ENCODE data around the gene PTMS. TPM values are rescaled to one million over a fixed set of nuclear protein-coding genes. Genes with fewer than 3 reads are reported as not detected.

PTMS gene
- total RNA-seq, 1 donor from 2014 or later, result 395 TPM

DNA sequence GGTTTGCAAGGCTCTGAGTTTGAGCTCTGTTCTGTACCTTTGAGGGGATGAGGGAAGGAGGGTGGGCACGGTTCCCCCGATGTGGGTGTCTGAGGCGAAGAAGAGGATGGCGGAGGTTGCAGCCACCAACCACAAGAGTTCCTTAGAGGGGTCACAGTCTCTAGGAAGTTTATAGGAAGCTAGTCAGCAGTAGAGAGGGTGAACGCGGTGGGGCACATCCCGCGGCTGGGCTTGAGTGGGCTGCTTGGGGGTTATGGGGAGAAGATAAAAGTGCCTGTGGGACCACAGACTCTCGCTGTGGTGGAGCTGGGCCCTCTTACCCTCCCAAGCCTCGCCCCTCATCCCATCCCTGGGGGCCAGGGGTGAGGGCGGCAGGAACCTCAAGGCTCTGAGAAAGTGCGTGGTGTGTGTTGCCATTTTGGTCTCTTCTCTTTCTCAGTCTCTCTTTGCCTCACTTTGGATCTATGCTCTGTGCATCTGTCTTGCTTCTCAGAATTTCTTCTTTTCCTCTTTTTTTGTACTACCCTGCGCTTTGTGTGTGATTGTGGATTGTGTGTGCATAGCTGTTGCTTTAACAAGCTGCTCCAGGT is 25.9 kb downstream of the PTMS start:
- Mint-ChIP-seq H3K27me3 (peaks cover 49% of the 10 kb centered on the region), H3K9me3 (no peaks in the 10 kb centered on the region), H3K36me3 (no peaks in the 10 kb centered on the region), H3K4me3 (no peak overlapping the region), H3K4me1 (ENCODE audit: unreplicated experiment) (peaks cover 18% of the 10 kb centered on the region), H3K27ac (peak overlapping the region; percentile 52)
- TF ChIP-seq, protein P1, sequence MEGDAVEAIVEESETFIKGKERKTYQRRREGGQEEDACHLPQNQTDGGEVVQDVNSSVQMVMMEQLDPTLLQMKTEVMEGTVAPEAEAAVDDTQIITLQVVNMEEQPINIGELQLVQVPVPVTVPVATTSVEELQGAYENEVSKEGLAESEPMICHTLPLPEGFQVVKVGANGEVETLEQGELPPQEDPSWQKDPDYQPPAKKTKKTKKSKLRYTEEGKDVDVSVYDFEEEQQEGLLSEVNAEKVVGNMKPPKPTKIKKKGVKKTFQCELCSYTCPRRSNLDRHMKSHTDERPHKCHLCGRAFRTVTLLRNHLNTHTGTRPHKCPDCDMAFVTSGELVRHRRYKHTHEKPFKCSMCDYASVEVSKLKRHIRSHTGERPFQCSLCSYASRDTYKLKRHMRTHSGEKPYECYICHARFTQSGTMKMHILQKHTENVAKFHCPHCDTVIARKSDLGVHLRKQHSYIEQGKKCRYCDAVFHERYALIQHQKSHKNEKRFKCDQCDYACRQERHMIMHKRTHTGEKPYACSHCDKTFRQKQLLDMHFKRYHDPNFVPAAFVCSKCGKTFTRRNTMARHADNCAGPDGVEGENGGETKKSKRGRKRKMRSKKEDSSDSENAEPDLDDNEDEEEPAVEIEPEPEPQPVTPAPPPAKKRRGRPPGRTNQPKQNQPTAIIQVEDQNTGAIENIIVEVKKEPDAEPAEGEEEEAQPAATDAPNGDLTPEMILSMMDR (conservative IDR thresholded peaks at IDR 0.05), result no peak
- DNase-seq (ENCODE audit: extremely low spot score, unreplicated experiment), result no peak

DNA sequence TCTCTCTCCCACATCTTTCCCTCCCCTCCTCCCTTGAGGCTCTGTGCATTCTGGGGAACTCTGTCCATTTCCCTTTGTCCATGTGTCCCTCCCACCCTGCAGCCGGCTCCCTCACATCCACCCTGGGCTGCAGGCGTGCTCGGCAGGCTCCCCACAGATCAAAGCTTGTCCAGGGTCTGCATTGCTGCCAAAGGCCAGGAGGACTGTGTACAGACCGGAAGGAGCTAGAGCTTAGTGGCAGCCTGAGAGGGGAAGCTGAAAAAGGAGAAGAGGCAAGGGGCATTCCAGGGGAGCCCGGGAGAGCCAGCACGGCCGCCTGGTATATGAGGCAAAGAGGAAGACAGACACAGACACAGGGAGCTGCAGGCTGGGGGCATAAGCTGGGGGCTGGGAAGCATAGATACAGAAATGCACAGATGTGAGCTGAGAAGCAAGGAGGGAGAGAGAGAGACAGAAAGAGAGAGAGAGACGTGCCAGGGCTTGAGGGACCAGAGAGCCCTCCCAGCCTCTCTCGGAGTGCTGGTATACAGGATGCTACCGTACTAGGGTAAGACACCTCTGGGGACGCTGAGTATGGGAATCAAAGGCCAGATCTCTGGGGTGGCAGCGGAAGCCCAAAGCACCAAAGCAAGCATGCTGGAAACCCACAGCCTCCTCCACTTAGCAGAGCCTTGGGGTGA is 26.5 kb downstream of the PTMS start:
- Mint-ChIP-seq H3K4me1 (ENCODE audit: unreplicated experiment) (peaks cover 15% of the 10 kb centered on the region), H3K4me3 (peak overlapping the region; percentile 46), H3K9me3 (no peaks in the 10 kb centered on the region), H3K27me3 (peaks cover 49% of the 10 kb centered on the region), H3K36me3 (no peaks in the 10 kb centered on the region), H3K27ac (peak overlapping the region; percentile 52)
- no peak for DNase-seq (ENCODE audit: extremely low spot score, unreplicated experiment)
- TF ChIP-seq, protein P1 (conservative IDR thresholded peaks at IDR 0.05), result no peak

DNA sequence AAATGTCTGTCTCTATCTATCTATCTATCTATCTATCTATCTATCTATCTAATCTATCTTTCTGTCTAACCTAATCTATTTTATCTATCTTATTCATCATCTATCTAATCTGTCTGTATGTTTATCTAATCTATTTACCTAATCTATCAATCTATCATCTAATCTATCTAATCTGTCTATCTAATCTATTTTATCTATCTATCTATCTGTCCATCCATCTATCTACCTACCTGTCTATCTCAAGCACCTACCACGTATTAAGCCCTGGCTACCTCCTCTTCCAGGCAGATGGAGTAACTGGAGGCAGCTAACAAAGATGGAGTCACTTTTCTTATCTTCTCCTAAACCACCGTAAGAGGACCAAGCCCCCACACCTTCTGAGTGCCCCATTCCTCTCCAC is 28.9 kb downstream of the PTMS start:
- Mint-ChIP-seq H3K27me3 (peaks cover 43% of the 10 kb centered on the region), H3K4me1 (ENCODE audit: unreplicated experiment) (peaks cover 10% of the 10 kb centered on the region)

DNA sequence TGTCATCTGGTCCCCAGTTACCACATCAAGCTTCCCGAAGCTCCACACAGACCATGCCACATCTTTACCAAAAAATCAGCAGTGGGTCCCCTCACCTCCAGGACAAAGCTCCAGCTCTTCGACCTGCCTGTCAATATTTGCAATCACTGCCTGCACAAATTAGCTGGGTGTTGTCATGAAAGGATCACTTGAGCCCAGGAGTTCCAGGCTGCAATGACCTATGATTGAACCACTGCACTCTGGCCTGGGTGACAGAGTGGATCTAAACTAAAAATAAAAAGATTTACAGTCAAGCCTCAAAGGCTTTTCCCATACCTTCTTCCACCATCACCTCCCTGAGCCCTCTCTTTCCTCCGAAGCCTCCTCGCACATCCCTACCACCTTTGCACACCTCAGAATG is 30.4 kb downstream of the PTMS start:
- H3K27ac Mint-ChIP-seq, result no peak overlapping the region

More for the DNA sequence above, 28.9 kb downstream of the PTMS start:
- no peak for DNase-seq (ENCODE audit: extremely low spot score, unreplicated experiment)
- H3K36me3 Mint-ChIP-seq, result no peaks in the 10 kb centered on the region
- H3K27ac Mint-ChIP-seq, result no peak overlapping the region
- H3K9me3 Mint-ChIP-seq, result no peaks in the 10 kb centered on the region
- TF ChIP-seq, protein P1 (conservative IDR thresholded peaks at IDR 0.05), result no peak
- H3K4me3 Mint-ChIP-seq, result no peak overlapping the region

DNA sequence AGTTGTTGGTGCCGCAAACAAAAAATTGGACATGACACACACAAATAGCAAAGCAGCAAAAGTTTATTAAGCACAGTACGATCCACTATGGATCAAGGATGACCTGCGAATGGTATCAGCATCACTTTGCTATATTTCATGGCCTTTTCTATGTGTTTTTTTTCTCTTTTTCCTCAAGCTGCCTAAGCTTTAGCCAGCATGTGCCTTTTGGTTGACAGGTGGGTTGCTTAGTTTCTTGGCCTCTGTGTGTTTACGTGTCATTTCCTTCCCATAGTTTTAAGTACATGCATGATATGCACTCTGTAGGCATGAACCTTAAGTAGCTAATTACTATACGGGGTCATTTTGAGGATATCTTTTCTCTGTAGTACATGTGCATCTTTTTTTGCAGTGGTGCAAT is 33.0 kb downstream of the PTMS start:
- H3K27me3 Mint-ChIP-seq, result peaks cover 18% of the 10 kb centered on the region
- peaks cover 3% of the 10 kb centered on the region for H3K9me3 Mint-ChIP-seq
- H3K36me3 Mint-ChIP-seq, result peaks cover 2% of the 10 kb centered on the region
- DNase-seq (ENCODE audit: extremely low spot score, unreplicated experiment), result no peak
- TF ChIP-seq, protein P1 (conservative IDR thresholded peaks at IDR 0.05), result no peak
- H3K4me1 Mint-ChIP-seq (ENCODE audit: unreplicated experiment), result no peaks in the 10 kb centered on the region
- no peak overlapping the region for H3K27ac Mint-ChIP-seq
- no peak overlapping the region for H3K4me3 Mint-ChIP-seq

More for the DNA sequence above, 30.4 kb downstream of the PTMS start:
- TF ChIP-seq, protein P1 (conservative IDR thresholded peaks at IDR 0.05), result no peak
- Mint-ChIP-seq H3K4me3 (no peak overlapping the region), H3K4me1 (ENCODE audit: unreplicated experiment) (peaks cover 10% of the 10 kb centered on the region), H3K27me3 (peaks cover 41% of the 10 kb centered on the region), H3K36me3 (no peaks in the 10 kb centered on the region), H3K9me3 (no peaks in the 10 kb centered on the region)
- no peak for DNase-seq (ENCODE audit: extremely low spot score, unreplicated experiment)

Data from type B pancreatic cell (in vitro differentiated cells).